Measurements from ENCODE around the gene NKD2.

NKD2 gene

DNA sequence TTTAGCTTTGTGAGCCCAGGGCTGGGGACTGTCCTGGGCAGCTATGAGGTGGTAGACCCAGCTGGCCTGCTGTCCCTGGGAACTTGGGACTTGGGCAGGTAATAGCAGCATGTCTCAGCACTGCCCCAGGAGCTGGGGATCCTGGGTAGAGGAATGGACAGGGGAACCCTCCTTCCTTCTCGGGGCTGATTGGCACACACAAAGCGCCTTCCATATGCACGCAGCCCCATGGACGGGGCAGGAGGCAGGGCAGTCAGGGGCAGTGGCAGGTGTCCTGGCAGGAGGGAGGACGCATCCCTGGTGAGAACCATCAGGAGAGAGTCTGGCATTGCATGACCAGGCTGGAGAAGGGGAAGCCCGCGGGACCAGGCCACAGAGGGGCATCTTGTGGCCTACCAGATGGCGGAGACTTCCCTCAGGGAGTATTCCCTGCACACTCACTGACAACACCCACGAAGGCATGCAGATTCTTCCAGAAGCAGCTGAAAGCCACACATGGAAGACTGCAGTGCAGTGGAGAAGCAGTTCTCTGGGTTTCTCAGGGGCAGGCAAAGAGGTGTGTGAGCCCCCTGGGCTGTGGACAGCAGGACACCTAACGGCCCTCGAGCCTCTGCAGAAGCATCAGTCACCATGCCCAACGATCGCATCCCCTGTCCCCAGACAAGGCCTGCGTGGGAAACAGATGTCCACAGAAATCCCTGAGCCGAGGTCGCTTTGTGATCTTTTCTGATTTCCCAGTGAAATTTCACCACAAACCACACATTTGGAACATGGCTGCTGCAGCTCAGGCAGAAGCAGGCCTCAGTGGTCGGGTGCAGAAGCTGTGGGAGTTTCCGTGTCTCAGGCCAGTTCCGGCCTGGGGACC is 7.0 kb upstream of the NKD2 start:
- no peak for DNase-seq

- no peak for DNase-seq
Measured at GRCh38 chr5:1002271-1002546, 6.4 kb upstream of the NKD2 start.

DNA sequence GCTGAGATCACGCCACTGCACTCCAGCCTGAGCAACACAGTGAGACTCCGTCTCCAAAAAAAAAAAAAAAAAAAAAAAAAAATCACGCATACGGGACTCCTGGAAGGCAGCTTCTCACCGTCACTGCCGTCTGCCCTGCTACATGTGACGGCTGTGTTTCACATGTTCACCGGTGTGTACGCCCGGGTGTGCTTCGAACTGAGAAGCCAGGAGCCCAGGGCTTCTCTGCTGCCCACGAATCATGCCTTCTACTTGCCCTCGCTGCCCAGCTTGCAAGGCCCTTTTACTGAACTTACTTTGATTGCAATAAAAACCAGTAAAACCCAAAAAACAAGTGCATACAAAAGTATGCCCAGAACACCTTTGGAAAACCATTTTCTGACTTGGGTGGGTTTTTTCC is 5.8 kb upstream of the NKD2 start:
- no peak for DNase-seq

GRCh38 chr5:1003296-1003937 is 5.2 kb upstream of the NKD2 start:
- DNase-seq = peak; percentile 64

- peak; percentile 24 for DNase-seq
Measured at GRCh38 chr5:1004461-1005248, 3.9 kb upstream of the NKD2 start.

DNA sequence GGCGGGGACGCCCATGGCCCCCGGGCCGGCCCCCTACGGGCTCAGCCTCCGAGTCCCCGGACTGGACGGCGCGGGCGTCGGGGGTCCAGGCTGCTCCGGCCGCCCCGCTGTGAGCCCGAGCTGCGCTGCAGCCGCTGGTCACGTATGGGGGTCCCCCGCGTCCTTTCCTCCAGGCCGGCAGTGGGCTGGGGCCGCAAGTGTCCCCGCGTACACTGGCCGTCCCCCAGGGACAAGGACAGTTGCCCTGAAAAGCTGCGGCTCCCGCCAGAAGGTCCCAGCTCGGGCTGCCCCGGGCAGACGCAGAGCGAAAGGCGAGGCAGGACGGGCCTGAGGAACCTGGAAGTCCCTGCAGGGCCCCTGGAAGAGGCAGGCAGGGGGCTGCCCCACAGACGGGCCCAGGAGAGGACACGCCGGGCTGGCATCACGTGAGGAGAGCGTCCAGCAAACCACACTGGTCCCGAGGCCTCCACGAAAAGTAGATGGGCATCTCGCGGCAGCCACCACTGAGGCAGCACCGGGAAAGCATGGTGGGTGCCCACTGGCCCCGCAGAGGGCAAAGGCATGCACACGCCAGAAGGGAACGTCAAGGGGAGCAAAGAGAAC is 3.3 kb upstream of the NKD2 start:
- DNase-seq = no peak

GRCh38 chr5:1005904-1006655 is 2.5 kb upstream of the NKD2 start:
- DNase-seq = no peak

- no peak for DNase-seq
Measured at GRCh38 chr5:1006656-1007071, 1.9 kb upstream of the NKD2 start.

GRCh38 chr5:1007221-1007680 is 1.4 kb upstream of the NKD2 start:
- no peak for DNase-seq

GRCh38 chr5:1007681-1008450 is 736 bp upstream of the NKD2 start:
- no peak for DNase-seq

- no peak for DNase-seq
Measured at GRCh38 chr5:1009359-1010180, 968 bp downstream of the NKD2 start.

- peak; percentile 40 for DNase-seq
Measured at GRCh38 chr5:1010181-1010510, 1.5 kb downstream of the NKD2 start.

- DNase-seq = peak; percentile 56
Measured at GRCh38 chr5:1010641-1011046, 2.0 kb downstream of the NKD2 start.

DNA sequence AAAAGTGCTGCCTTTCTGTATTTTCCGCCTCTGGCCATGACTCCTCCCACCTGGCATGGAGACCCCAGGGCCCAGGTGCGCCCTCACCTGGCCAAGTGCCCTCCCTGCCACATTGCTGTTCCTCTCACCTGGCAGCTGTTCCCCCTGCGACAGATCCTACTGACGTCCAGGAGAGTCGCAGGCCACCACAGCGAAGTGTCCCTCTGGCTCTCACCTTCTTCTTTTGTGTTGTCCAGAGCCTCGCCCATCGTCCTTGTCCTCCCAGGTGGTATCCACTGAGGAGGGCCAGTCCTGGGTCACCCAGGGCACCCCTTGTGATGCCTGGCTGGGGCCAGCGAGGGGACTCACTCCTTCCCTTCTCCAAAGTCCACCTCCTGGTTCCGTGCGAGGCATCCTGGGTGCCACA is 2.6 kb downstream of the NKD2 start:
- peak; percentile 71 for DNase-seq

DNA sequence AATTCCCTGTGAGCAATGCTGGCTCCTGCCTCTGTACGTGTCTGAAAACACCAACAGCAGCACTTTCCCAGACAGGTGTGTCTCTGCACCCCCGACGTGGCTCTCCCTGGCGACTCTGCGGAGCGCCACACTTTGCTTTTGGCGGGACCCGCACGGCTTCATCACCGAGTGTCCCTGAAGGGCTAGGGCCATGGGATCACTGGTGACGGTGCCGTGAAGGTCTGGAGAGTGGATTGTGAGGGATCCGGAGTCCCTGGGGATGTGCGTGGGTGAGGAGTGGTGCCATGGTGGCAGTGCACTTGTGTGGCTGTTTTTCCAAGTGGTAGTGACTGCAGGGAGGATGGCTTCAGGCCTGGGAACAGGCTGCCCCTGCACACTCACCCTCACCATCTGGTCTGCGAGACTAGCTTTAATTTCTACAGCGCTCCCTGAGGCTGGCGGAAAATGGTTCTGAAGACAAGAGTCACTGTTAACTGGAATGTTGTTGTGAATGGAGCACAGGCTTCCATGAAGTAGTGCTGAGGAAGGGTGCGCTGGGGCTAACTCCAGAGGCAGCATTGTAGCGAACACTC is 3.2 kb downstream of the NKD2 start:
- no peak for DNase-seq

GRCh38 chr5:1012313-1012841 is 3.8 kb downstream of the NKD2 start:
- no peak for DNase-seq

DNA sequence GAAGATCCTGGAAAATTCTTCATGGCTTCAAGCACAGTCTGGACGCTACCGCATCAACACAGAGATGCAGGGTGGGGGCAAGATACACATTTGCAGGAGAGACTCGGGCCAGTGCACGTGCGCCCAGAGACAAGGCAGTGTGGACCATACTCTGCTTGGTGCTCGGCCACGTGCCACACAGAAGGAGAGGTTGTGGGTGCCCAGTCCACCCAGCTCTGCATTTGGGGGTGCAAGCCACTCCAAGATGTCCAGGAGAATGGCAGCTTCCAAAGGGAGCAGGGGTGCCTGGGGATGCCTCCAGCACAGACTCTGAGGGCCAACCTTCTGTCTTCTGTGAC is 4.3 kb downstream of the NKD2 start:
- DNase-seq = no peak

DNA sequence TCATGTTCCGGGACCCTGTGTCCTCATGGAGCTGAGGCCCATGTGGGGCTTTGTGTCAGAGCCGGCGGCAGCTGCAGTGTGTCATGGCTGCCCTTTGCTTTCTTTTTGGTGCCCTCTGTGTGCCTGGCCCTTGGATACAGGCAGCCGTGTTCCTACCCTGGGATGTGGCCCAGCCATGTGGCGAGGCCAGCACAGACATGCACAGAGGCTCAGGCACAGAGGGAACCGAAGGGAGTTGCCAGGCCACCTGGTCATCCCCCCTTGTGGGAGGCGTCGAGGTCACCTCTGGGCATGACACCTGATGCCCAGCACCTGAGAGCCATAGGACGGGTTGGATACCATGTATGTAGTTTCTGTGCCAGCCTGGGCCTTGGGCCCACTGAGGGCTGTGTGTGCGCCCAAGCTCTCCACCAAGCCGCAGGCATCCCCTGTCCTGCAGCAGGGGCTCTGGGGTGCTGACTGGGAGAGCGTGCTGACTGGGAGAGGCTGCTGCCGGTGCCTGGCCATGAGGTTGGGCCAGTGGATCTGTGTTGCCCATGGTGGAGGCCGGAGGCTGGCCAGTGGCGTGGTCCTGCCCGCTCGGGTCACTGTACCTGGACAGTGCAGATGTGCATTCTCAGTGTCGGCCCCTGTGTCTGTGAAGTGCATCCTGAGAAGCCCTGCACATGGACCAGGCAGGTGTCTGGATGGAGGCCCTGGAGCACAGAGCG is 4.8 kb downstream of the NKD2 start:
- no peak for DNase-seq

DNA sequence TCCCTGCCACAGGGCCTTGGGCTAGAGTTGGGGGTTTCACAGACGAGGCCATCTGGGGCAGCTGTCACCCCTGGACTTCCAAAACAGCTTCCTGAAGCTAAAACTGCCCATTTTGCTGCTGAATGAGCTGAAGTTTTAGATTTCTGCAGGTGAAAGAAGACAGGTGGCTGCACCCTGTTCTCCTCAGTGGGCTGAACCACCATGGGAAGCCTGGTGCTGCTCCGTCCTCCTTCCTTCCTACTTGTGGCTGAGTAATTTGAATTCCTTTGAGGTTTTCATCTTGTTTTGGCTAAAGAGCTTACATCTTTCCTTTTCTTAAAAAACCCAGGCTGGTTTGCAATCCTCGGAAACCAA is 5.3 kb downstream of the NKD2 start:
- no peak for DNase-seq

GRCh38 chr5:1014346-1014745 is 5.7 kb downstream of the NKD2 start:
- no peak for DNase-seq

All from NCI-H146 (cell line).